Right kidney (tissue), 1 donor: Measurements from ENCODE around the gene ADGRG1.

Experiments used
- DNase-seq: peaks from one replicate; pipeline ENCODE4 v3.0.0-alpha.2; 2016

The ADGRG1 gene

DNA sequence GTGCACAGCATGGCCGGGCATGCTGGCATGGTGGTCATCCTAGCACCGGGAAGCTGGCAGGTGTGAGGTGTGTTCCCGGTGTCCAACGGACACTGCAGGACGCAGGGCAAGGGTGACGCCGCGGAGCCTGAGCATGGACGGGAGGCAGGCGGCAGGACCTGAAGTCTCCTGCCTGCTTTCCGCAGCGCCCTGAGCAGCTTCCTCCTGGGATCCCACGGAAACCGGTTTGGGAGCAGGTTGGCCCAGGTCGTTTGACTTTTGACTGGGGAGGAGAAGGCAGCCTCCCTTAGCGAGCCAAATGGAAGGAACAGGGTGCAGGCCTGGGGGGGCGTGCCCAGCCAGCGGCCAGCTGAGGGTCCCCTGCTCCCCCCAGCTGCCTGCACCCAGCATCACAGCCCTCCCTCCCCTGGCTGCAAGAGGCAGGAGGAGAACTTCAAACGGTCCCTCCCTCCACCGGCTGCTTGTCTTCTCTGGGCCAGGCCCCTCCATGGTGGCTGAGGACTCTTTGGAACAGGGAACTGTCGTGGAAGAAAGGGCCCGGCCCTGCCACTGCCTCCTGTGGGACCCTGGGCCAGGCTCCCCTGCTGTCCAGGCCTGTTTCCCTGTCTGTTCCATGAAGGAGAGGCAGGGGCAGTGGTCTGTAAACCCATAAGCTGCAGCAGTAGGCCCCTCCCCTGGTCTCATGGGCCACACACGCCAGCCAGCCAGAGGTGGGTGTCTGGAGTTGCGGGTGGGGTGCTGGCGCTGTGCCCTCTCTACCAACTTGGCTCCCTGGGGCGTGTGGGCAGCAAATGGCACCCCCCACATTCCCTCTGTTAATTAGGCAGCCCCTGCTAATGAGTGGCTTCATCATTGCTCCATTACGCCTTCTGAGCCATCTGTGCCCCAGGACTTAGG, 7.8 kb upstream of the ADGRG1 start:
- DNase-seq = peak; percentile 66

DNA sequence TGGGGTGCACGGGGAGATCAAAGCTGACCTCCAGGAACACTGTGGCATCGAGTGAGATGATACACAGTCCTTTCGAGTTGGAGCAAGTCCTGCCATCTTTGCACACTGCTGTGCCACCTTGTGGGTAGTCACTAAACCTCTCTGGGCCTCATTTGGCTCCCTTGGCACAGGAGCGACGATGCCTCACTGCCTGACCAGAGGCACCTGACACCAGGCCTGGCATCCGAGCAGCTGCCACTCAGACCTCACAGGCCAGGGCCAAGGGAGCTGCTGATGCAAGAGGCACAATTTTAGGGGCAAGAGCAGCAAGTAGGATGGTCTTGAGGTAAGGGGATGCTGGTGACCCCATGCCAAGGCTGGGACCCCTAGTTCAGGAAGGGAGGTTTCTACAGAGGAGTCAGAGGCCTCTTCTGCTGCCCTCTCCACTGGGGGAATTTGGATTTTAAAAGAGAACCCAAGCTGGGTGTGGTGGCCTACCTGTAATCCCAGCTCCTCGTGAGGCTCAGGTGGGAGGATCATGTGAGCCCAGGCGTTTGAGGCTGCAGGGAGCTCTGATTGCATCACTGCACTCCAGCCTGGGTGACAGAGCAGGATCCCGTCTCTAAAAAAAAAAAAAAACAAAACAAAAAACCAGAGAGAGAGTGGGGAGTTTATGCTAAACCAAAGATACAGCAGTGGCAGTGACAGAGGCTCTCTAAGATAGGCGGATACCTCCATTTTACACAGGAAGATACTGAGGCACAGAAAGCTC, 6.7 kb upstream of the ADGRG1 start:
- DNase-seq = no peak

DNA sequence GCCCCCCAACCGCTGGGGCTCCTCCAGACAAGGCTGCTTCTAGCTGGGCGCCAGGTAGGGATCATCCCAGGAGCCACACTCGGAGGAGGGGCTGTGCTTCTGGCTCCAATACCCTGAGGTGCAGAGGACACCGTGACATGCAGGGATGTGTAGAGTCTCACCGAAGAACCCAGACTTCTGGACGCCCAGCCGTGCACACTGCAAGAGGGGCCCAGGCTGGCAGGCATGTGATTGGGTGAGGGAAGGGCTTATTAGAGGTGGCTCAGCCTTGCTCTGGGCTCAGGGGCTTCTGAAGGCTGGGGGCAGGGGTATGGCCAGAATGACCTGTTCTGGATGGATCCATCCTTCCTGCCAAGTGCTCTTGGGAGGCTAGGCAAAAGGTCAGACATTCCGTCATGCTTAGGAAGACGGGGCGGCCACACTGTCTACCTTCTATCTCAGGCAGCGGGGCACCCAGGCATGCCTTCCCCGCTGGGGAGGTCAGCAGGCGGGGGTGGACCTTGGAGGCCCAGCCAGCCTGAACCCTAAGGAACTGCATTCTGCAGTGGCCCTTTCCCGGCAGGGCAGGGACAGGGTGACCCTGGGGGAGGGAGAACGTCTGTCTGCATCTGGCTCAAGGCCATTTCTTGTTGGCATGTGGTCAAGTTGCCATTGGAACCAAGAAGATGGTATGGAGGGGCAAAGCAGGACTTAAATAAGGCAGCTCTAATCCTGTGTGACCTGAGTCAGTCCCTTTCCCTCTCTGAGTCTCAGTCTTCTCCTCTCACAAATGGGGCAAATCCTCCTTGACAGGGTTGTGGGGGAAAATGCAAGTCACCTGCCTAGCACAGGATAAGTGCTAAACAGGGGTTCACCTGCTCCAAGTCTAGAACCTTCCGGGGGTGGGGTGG, 5.8 kb upstream of the ADGRG1 start:
- no peak for DNase-seq

DNA sequence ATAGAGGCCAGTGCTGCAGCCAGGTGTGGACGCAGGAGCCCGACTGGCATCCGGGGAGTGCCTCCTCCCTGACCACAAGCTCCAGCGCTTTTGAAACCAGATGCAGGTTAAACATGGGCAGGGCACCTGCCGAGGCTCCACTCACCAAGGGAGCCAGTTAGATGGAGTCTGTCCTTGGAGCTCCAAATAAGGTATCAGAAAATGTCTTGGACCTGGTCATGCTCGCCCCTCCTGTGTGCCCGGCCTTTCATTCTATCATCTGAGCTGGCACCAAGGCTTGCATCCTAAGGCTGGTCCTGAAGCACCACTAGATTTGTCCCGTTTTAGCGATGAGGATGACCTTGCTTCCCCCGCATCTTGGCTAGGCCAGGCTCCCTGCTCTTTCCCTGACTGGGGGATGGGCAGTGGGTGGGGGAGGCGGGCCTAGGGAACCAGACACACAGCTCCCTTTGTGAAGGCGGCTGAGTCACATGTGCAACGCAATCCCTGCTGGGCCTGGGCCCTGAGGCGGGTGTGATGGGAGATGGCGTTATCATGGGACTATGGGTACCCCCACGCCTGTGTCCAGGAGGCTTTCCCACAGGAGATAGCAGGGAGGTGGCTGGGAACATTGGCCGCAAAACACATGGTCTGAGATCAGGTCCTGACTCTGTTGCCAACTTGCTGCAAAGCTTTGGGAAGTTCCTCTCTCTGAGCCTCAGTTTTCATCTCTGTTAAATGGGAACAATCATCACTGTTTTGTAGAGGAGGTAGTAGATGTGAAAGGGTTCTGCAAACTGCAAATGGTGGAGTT, 5.0 kb upstream of the ADGRG1 start:
- DNase-seq = no peak

DNA sequence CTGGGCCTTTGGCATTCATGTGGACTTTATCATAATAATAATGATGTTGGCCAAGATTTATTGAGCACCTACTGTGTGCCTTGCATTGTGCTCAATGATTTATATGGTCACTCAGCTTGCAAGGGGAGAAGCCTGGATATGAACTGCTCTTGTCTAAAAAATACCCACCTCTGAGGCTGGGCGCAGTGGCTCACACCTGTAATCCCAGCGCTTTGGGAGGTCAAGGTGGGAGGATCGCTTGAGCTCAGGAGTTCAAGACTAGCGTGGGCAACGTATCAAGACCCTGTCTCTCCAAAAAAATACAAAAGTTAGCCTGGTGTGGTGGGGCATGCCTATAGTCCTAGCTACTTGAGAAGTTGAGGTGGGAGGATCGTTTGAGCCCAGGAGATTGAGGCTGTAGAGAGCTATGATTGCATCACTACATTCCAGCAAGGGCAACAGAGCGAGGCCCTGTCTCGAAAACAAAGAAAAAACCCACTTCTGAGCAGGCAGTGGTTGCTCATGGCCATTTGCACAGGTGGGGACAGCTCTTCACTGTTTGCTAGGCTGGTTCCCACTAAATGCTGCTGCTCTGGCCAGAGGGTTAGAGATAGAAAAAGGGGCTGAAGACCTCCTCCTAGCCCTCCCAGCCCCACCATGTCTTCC, 4.3 kb upstream of the ADGRG1 start:
- no peak for DNase-seq

DNA sequence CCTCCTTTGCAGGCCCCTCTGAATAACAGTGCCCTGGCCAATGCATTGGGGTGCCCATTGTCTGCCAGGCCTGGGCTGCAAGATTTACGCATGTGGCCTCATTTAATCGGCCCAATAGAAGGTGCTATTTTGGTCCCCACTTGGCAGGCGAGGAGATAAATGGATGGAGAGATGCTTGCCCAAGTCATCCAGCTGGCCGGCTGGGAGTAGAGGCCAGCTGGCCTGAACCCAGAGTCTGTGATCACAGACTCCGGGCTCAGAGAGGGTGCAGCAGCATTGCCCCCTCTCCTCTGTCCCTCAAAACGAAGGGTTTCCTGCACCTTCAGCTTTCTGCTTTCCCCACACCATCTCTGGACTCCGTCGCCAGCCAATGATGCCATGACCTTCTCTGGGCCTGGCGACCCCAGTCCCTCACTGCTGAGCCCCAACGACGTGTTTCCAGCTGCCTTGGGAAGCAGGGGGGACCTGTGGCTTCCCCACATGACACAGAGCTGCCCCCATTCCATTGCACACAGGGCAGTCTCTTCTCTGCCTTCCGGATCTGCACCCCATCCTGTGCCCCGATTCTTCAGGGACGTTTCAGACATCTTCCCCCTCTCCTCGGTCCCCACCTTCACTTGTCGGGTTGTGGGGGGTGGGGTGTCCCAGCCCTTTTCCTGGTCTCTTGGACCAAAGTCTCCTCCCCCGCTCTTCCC, 3.5 kb upstream of the ADGRG1 start:
- DNase-seq = no peak

DNA sequence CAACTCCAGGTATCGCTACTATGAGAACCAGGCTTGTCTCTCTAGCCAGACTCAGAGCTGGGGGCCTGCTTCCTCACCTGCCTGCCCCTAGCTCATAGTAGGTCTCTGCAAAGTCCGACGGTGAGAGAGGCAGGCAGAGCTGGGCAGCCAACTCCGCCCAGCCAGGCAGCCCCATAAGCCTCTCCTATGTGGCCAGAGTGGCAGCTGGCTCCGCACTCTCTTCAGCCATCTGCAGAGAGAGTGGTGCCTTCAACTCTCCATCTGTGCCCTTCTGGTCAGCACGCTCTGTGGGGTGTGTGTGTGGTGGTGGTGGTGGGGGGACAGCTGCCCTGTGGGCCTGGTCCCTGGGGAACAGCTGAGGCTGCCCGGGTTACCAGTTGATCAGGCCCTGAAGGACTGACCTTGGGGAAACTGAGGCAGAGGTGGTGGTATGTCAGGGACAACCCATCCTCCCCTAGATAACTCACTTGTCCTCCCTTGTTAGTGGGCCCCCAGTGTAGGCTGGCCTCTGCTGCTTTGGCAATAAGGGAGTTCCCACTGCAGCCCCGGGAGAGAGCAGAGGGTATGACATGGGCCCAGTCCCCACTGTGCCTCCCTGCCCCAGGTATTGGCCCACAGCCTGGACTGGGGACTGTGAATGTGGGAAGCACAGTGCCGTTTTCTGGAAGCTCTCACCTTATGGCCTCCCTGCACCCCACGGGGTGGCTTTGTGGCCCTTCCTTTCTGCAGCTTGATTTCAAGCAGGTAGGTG, 1.8 kb upstream of the ADGRG1 start:
- no peak for DNase-seq

DNA sequence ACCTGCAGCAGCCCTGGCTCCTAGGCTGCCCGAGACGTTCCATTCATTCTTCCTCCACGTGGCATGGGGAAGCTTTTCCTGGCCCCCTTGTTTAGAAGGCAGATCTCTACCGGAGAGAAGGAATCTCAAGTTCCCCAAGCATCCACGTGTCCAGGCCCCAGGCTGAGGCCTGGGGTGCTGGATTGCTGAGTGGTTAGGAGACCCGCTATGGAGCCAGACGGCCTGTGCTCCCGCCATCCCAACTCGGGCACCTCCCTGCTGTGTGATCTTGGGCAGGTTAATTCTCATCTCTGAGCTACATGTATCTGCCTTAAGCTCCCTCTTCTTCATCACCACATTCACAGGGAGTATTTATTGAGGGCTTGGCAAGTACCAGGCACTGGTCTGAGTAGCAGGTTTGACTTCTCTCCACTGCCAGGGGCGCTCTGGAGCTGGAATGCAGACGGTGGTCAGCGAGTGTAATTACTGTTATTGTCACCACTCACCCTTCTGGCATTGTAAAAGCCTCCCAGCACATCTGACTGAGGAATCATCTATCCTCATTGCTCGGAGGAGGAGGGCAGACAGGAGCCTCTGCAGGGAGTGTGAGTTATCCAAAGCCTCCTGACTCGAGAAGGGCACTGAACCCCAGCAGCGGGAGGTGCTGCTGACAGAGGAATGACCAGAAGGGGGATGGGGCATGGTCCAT, 1.1 kb upstream of the ADGRG1 start:
- DNase-seq = no peak

DNA sequence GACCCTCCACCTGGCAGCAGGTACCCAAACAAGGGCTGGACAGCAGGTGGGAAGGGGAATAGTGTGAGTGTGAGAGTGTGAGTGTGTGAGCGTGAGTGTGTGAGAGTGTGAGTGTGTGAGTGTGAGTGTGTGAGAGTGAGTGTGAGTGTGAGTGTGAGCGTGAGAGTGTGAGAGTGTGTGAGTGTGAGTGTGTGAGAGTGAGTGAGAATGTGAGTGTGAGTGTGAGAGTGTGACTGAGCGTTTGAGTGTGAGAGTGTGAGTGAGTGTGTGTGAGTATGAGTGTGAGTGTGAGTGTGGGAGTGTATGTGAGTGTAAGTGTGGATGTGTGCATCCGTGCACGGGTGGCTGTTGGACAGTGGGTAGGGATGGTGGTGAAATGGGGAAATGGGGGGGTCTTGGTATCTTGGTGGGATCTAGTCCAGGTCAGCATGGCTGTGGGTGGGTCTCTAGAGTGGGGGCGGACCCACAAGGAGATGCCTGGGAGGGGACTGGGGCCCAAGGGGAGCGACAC, 408 bp downstream of the ADGRG1 start:
- DNase-seq = no peak

DNA sequence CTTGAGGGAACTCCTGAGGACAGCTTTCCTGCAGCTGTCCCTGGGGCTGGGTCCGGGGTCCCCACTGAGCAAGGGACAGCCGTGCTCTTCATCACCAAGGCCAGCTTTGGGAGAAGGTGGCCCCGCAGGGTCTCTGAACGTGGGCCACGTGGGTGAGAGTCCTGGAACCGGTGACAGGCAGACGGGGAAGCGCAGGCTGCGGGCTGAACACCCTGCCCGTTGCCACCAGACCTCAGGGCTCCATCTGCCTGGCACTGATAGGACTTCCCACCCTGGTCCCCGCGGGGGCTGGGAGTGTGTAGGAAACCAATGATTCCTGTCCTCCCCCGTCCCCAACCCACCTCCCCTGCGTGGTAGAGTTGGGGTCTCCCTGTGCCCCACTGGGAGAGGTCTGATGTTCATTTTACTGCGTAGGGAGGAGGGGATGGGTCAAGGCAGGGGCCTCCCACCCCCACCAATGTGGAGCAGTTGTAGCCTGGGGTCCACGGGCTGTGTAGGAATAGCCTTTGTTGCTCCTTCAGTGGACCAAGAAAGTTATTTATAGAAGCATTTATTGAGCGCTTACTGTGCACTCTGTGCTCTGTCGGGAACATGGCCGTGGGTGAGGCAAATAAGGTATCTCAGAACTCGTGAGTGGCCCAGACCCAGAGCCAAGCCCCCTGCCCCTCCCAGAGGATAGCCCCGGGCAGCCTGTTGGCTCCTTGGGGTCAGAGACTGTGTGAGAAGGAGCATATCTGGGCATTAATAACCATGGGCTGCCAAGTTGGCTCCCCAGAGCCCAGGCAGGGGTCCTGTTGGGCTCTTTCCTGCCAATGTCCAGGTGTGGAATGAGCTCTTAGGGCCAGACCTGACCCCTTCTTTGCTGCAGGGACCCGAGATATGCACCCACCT, 1.3 kb downstream of the ADGRG1 start:
- no peak for DNase-seq

DNA sequence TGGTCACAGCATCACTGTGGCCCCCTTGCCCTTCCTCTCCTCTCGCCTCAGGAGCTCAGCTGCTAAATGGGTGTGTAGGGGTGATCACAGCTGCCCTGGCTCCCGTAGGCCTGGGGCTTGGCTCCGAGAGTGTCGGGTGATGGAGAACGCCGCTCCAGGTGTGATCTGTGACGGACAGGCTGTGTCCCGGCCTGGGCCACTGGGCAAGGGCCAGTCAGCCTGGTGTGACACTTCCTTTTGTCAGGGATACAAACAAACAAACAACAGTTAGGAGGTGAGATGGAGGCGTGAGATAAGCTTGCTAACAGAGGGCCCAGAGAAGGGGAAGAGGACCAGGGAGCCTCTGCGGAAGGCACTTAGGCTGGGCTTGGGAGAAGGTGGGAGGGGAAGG, 2.0 kb downstream of the ADGRG1 start:
- DNase-seq = no peak

DNA sequence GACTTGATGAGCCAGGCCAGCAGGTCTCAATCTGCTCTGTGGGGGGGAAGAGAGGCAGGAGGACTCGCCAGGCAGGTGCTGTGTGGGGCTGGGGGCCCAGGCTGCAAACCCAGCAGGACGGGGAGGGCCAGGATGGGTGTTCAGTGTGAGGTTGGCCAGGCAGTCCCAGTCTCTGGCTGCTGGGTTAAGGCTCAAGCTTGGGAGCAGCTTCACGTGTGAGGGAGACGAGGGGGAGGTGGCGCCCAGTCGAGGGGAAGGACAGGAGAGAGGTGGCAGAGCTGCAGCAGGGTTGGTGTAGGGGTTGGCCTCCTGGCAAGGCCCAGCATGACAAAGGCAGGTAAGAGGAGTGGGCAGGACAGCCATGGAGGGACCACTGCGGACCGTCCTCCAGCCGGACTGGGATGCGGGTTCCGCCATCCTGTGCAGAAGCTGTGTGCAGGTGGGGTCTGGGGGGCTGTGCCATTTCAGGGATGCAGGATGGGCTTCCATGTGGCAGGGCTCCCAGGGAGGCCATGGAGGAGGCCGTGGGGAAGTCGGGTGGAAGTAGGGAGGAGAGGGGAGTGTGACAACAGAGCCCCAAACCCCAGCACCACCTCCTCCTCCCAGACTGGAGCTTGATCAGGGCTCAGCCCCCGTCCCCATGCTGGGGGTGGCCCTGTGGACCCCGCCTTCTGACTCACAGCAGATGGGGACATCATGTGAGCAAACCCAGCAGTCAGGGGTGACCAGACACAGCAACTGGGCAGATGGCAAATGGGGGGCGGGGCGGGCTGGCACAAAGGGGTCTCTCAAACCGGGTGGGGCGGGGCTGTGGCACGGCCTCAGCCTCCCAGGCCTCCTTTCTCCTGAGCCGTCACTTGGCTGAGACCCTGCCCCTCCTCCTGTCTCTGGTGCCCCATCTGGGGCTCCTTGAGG, 2.8 kb downstream of the ADGRG1 start:
- no peak for DNase-seq

DNA sequence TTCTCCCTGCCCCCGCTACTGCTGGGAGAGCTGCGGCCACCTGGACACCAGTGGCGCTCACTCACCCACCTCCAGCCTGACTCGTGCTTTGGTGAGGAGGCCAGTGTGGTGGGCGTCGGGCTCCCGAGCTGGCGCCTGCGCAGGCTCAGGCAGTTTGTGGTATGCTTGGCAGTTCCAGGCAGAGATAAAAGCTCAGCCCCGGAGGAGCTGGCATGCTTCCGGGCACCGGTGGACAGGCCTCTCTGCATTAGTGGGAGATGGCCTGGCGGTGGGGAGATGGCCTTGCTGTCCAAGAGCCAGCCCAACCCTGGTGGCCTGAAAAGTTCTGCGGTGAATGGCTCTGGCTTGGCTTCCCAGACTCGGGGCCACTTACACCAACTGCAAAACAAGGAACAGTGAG, 4.1 kb downstream of the ADGRG1 start:
- no peak for DNase-seq

DNA sequence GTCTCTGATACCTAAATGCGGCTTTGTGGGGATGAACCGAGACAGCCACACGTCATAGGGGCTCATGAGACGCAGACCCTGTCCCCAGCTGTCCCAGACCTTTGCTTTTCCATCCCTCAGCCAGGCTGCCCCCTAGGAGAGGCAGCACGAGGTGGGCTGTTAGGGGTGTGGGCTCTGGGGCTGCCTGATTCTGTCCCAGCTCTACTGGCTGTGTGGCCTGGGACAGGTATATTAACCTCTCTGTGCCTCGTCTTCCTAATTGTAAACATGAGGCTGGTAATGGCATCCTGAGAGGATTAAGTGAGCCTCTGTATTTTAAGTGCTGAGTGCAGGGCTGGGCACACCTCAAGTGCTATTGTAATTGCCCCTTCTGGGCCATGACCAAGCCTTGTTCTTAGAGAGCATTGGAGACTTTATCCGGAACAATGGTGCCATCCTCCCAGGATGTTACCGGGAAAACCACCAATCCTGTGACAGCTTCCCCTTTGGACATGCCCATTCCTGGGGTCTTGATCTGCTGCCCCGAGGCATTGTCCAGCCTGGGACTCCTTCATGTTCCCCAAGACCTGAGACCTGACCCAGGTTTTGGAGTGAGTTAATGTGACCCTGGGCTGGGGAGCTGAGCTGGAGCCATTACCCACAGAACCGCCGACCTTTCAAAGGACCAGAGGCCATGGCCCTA, 5.1 kb downstream of the ADGRG1 start:
- no peak for DNase-seq

DNA sequence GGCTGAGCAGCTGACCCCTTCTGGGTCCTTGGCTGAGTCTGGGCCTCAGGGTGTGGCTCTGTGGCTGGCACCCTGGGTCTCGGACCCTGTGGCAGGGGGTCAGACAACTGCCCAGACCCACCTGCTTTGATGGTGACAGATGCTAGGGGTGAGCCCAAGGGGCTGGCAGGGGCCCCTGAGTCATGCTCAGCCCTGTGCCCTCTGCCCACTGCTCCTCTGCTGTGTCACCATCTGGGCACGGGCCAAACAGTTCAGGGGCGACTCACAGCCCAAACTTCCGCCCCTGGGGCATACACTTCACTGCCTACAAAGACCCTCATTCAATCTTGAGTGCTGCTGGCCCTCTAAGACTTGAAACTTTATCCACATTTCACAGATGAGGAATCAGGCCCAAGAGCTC, 5.7 kb downstream of the ADGRG1 start:
- no peak for DNase-seq
